Neural cell (in vitro differentiated cells): ENCODE results near the gene GALNT2. TPM values are rescaled to one million over a fixed set of nuclear protein-coding genes. Genes with fewer than 3 reads are reported as not detected.

Experiments used
- H2AFZ ChIP-seq: fragments of 200-600, 300-800 bp; sonication (generic), shearing (Covaris generic); 2 replicates; pipeline ENCODE4 v1.6.0; 2014; ENCODE audit warnings: low read depth, mild to moderate bottlenecking, antibody characterized with exemption, low read length, moderate library complexity
- H3F3A ChIP-seq: fragments of 200-600 bp; shearing (Covaris generic); 2 replicates; pipeline ENCODE4 v1.6.1; 2016; ENCODE audit warnings: mild to moderate bottlenecking, moderate library complexity, mixed read lengths, antibody characterized with exemption, low read length; ENCODE audit not compliant: insufficient read depth, poor library complexity, severe bottlenecking
- H3K27ac ChIP-seq: fragments of 200-600, 300-800 bp; sonication (generic), shearing (Covaris generic); 2 replicates; pipeline ENCODE4 v1.5.1; 2014; ENCODE audit warnings: mild to moderate bottlenecking, low read length, moderate library complexity
- H3K27me3 ChIP-seq: fragments of 300-800, 200-600 bp; sonication (generic), shearing (Covaris generic); 2 replicates; pipeline ENCODE4 v1.6.0; 2014; ENCODE audit warnings: mild to moderate bottlenecking, low read depth, low read length, moderate library complexity; ENCODE audit not compliant: insufficient read depth
- H3K36me3 ChIP-seq: fragments of 300-800, 200-600 bp; sonication (generic), shearing (Covaris generic); 2 replicates; pipeline ENCODE4 v1.5.1; 2014; ENCODE audit warnings: mild to moderate bottlenecking, antibody characterized with exemption, low read length, moderate library complexity; ENCODE audit not compliant: insufficient read depth
- H3K4me2 ChIP-seq: fragments of 300-800, 200-600 bp; sonication (generic), shearing (Covaris generic); 2 replicates; pipeline ENCODE4 v1.6.0; 2014; ENCODE audit warnings: mild to moderate bottlenecking, low read length
- H3K4me3 ChIP-seq: fragments of 300-800, 200-600 bp; sonication (generic), shearing (Covaris generic); 2 replicates; pipeline ENCODE4 v1.5.1; 2014; ENCODE audit warnings: mild to moderate bottlenecking, low read length, moderate library complexity
- H3K79me2 ChIP-seq: fragments of 200-600 bp; shearing (Covaris generic); replicated peaks from 2 replicates; pipeline ENCODE4 v1.6.0; 2014; ENCODE audit warnings: mild to moderate bottlenecking, low read length, moderate library complexity; ENCODE audit not compliant: insufficient read depth
- H3K9ac ChIP-seq: fragments of 300-800, 200-600 bp; sonication (generic), shearing (Covaris generic); 2 replicates; pipeline ENCODE4 v1.6.1; 2016; ENCODE audit warnings: mild to moderate bottlenecking, low read length, mixed read lengths
- H3K9me2 ChIP-seq: fragments of 200-600 bp; shearing (Covaris generic); 2 replicates; pipeline ENCODE4 v1.6.1; 2016; ENCODE audit warnings: mild to moderate bottlenecking, low read length, mixed read lengths; ENCODE audit not compliant: insufficient read depth
- H3K9me3 ChIP-seq: fragments of 200-600, 300-800 bp; sonication (generic), shearing (Covaris generic); 2 replicates; pipeline ENCODE4 v1.6.1; 2016; ENCODE audit warnings: mild to moderate bottlenecking, mixed run types, low read length, moderate library complexity, mixed read lengths
- H4K20me1 ChIP-seq: fragments of 200-600 bp; shearing (Covaris generic); 2 replicates; pipeline ENCODE4 v1.6.1; 2016; ENCODE audit warnings: mild to moderate bottlenecking, mixed run types; ENCODE audit not compliant: insufficient read depth
- EP300 ChIP-seq: fragments of 450-650 bp; conservative IDR thresholded peaks from 2 replicates; pipeline ENCODE4 v1.6.1; 2014; ENCODE audit warnings: antibody characterized with exemption, mild to moderate bottlenecking, moderate library complexity; ENCODE audit not compliant: poor library complexity, severe bottlenecking
- EZH2 ChIP-seq: fragments of 200-600, 300-800 bp; shearing (Covaris generic), sonication (generic); IDR thresholded peaks from 2 replicates; pipeline ENCODE4 v1.6.1; 2014; ENCODE audit warnings: antibody characterized with exemption, low read length, borderline replicate concordance, mild to moderate bottlenecking; ENCODE audit not compliant: insufficient read depth, poor library complexity, severe bottlenecking
- MXI1 ChIP-seq: fragments of 450-650 bp; conservative IDR thresholded peaks from 2 replicates; pipeline ENCODE4 v1.6.1; 2014; ENCODE audit warnings: antibody characterized with exemption, mild to moderate bottlenecking; ENCODE audit not compliant: poor library complexity, severe bottlenecking
- POLR2AphosphoS5 ChIP-seq: IDR thresholded peaks from 2 replicates; pipeline ENCODE4 v1.6.1; 2012
- RAD21 ChIP-seq: fragments of 450-650 bp; conservative IDR thresholded peaks from 2 replicates; pipeline ENCODE4 v1.6.1; 2014; ENCODE audit warnings: antibody characterized with exemption, mild to moderate bottlenecking, moderate library complexity
- REST ChIP-seq: IDR thresholded peaks from 2 replicates; pipeline ENCODE4 v1.6.1; 2012; ENCODE audit warnings: borderline replicate concordance
- SMC3 ChIP-seq: fragments of 450-650 bp; conservative IDR thresholded peaks from 2 replicates; pipeline ENCODE4 v1.6.1; 2014; ENCODE audit warnings: antibody characterized with exemption, mild to moderate bottlenecking, moderate library complexity; ENCODE audit not compliant: poor library complexity
- TAF1 ChIP-seq: IDR thresholded peaks from 2 replicates; pipeline ENCODE4 v1.6.1; 2012; ENCODE audit warnings: low read depth
- polyA plus RNA-seq: library from polyadenylated mRNA; depleted of rRNA; stranded (reverse); fragments of >200 nt; gene quantifications from 2 replicates; pipeline ENCODE4 v1.2.3, GENCODE V29; 2014

Gene GALNT2
- polyA plus RNA-seq, 1 donor from 2014 or later, result 38.8 TPM

- Histone ChIP-seq H3F3A (no peaks in the 10 kb centered on the region), H3K36me3 (no peaks in the 10 kb centered on the region), H3K4me3 (no peak overlapping the region), H3K79me2 (no peaks in the 10 kb centered on the region), H3K9ac (no peak overlapping the region), H3K4me2 (no peak overlapping the region), H4K20me1 (no peaks in the 10 kb centered on the region), H3K9me2 (no peaks in the 10 kb centered on the region), H3K27ac (no peak overlapping the region), H3K9me3 (no peaks in the 10 kb centered on the region), H2AFZ (no peak overlapping the region), H3K27me3 (no peaks in the 10 kb centered on the region)
- TF ChIP-seq RAD21, result no peak
- TF ChIP-seq EZH2, result no peak
- TF ChIP-seq EP300, result no peak
- no peak for TF ChIP-seq POLR2AphosphoS5
- TF ChIP-seq SMC3, result no peak
- no peak for TF ChIP-seq REST
- no peak for TF ChIP-seq TAF1
Measured at GRCh38 chr1:230199554-230199953, 132.5 kb downstream of the GALNT2 start.

- no peaks in the 10 kb centered on the region for H3K36me3 ChIP-seq
- no peaks in the 10 kb centered on the region for H3K79me2 ChIP-seq
- no peaks in the 10 kb centered on the region for H3K27me3 ChIP-seq
- H3F3A ChIP-seq, result no peaks in the 10 kb centered on the region
- no peaks in the 10 kb centered on the region for H3K9me3 ChIP-seq
- H2AFZ ChIP-seq, result no peak overlapping the region
- no peak overlapping the region for H3K9ac ChIP-seq
- H3K9me2 ChIP-seq, result no peaks in the 10 kb centered on the region
- no peak overlapping the region for H3K4me2 ChIP-seq
- H4K20me1 ChIP-seq, result no peaks in the 10 kb centered on the region
- TF ChIP-seq TAF1, result no peak
- TF ChIP-seq MXI1, result no peak
- TF ChIP-seq REST, result no peak
- TF ChIP-seq EZH2, result no peak
- TF ChIP-seq SMC3, result no peak
- TF ChIP-seq EP300, result no peak
- H3K27ac ChIP-seq, result no peak overlapping the region
- no peak overlapping the region for H3K4me3 ChIP-seq
Measured at GRCh38 chr1:230200276-230200675, 133.2 kb downstream of the GALNT2 start.
